Measurements from ENCODE around the gene DENND1A.

- TF ChIP-seq CTCF (IDR thresholded peaks at IDR 0.05) (no peak), POLR2A (IDR thresholded peaks at IDR 0.05) (no peak)
These were observed 523.2 kb downstream of the DENND1A start for GRCh38 chr9:123406691-123407216.
